ENCODE results near the gene HMG20A.

DNA sequence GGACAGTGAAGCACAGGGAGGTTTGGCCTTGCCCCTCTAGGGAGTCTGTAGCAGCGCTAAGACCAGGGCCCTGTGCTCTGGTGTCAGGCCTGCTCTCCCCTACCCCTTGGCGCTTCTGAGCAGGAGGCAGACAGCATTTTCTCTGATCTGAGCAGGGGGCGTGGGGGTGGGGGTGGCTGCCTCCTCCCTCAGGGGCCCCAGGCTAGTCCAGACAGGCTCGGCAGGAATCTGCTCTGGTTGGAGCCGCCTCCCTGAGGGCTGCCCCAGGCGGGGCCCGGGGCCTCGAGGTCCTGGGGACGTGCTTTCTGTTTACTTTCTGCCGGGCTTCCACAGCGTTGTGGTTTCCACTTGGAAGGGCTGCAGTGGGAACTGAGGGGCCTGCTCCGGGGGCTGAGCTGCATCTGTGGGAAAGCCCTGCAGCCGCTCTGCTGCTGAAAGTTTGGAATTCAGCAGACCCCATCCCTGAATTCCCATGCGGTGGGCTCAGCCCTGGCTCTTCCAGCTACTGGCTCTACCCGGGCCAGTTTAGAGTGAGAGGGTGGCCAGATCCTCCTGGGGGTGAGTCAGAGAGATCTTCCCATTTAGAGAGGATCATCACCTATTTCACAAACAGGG is 106.6 kb downstream of the HMG20A start:
- TF ChIP-seq, protein P1, sequence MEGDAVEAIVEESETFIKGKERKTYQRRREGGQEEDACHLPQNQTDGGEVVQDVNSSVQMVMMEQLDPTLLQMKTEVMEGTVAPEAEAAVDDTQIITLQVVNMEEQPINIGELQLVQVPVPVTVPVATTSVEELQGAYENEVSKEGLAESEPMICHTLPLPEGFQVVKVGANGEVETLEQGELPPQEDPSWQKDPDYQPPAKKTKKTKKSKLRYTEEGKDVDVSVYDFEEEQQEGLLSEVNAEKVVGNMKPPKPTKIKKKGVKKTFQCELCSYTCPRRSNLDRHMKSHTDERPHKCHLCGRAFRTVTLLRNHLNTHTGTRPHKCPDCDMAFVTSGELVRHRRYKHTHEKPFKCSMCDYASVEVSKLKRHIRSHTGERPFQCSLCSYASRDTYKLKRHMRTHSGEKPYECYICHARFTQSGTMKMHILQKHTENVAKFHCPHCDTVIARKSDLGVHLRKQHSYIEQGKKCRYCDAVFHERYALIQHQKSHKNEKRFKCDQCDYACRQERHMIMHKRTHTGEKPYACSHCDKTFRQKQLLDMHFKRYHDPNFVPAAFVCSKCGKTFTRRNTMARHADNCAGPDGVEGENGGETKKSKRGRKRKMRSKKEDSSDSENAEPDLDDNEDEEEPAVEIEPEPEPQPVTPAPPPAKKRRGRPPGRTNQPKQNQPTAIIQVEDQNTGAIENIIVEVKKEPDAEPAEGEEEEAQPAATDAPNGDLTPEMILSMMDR (IDR thresholded peaks at IDR 0.05; ENCODE audit: poor library complexity, severe bottlenecking) = no peak
- TF ChIP-seq MXI1 (conservative IDR thresholded peaks at IDR 0.05; ENCODE audit: poor library complexity, severe bottlenecking) = no peak
- TF ChIP-seq SMC3 (conservative IDR thresholded peaks at IDR 0.05; ENCODE audit: poor library complexity) = no peak
- no peak for TF ChIP-seq POLR2AphosphoS5 (IDR thresholded peaks at IDR 0.05)
- TF ChIP-seq EZH2 (IDR thresholded peaks at IDR 0.05; ENCODE audit: borderline replicate concordance, insufficient read depth, low read length, poor library complexity, severe bottlenecking) = no peak
- no peak for TF ChIP-seq RAD21 (conservative IDR thresholded peaks at IDR 0.05)
